GM19240 (cell line): ENCODE data around the gene SLC5A2.
"Not testable (repeated sequence)": the region's sequence is repeated elsewhere in the genome, so short reads cannot be mapped to it uniquely, and the experiment has no call there.

Experiments used
- DNase-seq: peaks from one replicate; pipeline ENCODE4 v3.0.0; 2011; ENCODE audit warnings: low spot score; ENCODE audit not compliant: insufficient read length

SLC5A2 gene

GRCh38 chr16:31483081-31483480 lies at the start of gene SLC5A2:
SLC5A2 (plus strand) TSS chr16:31483123; CDS start chr16:31483137, 14 bp downstream.
- no peak for DNase-seq

- DNase-seq, result no peak
Measured at GRCh38 chr16:31435341-31436220, 47.3 kb upstream of the SLC5A2 start.

- DNase-seq, result no peak
Measured at GRCh38 chr16:31436221-31437045, 46.5 kb upstream of the SLC5A2 start.

DNA sequence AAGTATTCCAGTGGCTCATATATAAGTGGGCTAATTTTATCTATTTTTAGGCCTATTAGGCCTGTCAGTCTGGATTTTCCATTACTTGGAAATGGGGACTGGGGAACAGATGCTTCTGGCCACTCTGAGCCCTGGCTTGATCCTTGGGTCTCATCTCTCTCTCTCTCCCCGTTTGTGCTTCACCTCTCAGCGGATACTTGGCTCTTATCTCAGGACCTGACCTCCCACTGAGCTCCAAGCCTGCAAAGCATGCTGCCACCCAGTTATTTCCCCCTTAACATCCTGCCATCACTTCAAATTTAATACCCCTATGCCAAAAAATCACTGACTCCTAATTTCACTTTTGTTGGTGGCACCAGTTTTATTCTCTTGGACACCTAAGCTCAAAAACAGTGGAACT lies 44.5 kb upstream of the SLC5A2 start:
- no peak for DNase-seq

GRCh38 chr16:31439023-31439422 lies 43.9 kb upstream of the SLC5A2 start:
- not testable (repeated sequence) for DNase-seq

- no peak for DNase-seq
Measured at GRCh38 chr16:31439519-31439918, 43.4 kb upstream of the SLC5A2 start.

GRCh38 chr16:31440516-31441184 lies 42.3 kb upstream of the SLC5A2 start:
- DNase-seq, result no peak

DNA sequence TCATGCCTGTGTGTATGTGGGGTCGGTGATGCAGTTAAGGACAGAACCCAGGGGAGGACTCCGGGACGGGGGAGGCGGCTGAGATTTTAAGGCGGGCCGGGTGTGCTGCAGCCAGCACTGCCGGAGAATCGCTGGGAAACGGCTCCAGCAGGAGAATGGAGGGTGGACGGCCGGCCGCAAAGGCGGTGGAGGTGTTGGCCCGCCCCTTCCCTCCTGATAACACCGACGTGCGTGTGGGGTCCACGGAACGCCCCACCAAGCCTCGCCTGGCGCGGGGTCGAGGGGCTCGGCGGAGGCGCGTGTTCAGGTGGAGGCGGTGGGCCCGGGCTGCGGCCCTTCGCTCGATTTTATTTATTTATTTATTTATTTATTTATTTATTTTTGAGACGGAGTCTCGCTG lies 41.0 kb upstream of the SLC5A2 start:
- DNase-seq, result no peak

DNA sequence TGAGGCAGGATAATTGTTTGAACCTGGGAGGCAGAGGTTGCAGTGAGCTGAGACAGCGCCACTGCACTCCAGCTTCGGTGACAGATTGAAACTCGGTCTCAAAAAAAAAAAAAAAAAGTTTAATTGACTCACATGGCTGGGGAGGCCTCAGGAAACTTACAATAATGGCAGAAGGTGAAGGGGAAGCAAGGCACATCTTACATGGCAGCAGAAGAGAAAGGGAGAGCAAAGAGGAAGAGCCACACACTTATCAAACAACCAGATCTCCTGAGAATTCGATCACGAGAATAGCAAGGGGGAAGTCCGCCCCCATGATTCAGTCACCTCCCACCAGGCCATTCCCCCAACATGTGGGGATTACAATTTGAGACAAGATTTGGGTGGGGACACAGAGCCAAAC lies 37.0 kb upstream of the SLC5A2 start:
- DNase-seq, result not testable (repeated sequence)

DNA sequence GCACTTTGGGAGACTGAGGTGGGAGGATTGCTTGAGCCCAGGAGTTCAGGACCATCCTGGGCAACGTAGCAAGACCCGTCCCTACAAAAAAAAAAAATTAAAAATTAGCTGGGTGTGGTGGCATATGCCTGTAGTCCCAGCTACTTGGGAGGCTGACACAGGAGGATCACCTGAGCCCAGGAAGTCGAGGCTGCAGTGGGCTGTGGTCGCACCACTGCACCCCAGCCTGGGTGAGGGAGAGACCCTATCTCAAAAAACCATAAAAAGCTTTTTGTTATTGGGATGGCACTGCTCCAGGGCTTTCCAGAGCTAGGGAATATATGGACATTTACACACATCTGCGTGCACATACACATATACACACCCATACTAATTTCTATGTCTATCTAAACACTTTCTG lies 31.7 kb upstream of the SLC5A2 start:
- no peak for DNase-seq

DNA sequence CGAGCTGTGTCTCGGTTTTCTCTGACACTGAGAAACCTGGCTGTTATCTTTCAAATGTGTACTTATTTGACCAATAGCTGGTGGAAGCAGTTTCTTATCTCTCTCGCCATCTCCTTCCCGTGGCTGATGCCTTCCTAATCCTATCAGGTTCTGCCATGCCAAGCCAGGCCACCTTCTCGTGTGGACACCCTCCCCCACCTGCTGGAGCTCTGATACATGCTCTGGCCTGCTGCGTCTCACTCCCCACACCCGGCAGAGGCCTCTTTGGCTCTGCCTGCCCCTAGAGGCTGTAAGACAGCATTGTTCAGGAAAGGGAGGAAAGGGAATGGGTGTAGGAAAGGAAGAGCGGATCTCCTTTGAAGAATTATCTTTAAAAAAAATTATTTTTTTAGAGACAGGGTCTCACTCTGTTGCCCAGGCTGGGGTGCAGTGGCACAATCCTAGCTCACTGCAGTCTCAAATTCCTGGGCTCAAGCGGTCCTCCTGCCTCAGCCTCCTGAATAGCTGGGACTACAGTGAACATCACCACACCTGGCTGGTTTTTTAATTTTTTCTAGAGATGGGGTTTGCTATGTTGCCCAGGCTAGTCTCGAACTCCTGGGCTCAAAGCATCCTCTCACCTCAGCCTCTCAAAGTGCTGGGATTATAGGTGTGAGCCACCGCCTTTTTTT lies 31.1 kb upstream of the SLC5A2 start:
- no peak for DNase-seq

DNA sequence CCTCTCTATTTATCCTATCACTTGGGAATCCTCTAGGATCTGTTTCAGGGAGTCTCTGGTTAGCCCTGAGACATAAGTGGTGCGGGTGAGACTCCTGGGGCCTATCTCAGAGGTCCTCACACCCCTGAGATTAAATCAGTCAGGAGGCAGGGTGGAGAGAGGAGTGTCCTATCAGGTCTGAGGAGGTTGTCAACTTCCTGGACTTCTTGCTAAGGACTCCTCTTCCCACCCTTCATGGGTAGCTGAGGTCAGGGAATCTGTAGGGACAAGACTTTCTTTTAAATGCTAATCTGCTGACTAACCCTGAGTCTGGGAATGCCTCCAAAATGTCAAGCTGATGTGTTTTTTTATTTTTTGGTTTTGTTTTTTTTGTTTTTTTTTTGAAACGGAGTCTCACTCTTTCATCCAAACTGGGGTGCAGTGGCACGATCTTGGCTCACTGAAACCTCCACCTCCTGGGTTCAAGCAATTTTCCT lies 30.3 kb upstream of the SLC5A2 start:
- no peak for DNase-seq

GRCh38 chr16:31453255-31454204 lies 29.4 kb upstream of the SLC5A2 start:
- no peak for DNase-seq

DNA sequence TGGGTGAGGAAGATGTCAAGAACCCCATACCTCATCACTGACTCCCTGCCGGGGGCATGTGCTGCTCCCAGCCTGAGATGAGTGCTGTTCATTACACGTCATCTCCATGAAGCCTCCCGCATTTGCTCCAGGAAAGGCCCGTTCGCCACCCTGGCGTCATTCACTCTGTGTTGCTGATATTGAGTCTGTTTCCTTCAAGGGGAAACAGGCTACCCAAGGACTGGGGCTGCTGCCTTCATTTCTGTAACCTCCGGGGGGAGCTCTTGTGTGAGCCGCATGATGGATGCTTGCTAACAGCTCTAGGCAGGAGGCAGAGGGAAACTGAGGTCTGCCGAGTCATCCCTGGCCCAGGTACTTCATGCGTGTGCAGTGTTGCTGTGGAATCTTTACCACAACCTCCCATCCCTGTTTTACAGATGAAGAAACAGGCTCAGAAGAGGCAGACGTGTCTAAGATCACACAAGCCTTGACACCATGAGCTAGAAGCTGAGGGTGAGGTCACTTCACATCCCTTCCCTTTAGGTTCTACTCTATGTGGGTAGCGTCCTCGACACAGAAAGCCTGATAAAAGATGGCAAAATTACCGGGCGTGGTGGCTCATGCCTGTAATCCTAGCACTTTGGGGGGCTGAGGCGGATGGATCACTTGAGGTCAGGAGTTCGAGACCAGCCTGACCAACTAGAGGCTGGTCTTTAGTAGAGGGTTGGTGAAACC lies 27.2 kb upstream of the SLC5A2 start:
- DNase-seq, result no peak

DNA sequence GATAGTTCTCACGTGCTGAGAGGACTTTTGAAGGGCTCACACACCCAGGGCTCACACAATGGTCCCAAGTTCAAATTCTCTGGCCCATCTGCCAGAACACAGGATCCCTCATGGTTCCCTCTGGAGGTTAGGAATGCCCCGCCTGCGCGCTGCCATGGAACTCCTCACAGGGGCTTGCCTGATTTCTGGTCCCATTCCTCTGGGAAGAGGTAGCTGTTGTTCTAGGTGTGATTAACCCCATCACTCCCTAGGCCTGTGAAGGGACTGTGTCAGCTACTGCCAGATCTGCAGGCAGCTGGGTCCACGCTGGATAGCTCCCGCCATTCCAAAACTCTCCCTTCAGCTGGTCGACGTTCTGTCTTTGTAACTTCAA lies 25.9 kb upstream of the SLC5A2 start:
- DNase-seq, result no peak

DNA sequence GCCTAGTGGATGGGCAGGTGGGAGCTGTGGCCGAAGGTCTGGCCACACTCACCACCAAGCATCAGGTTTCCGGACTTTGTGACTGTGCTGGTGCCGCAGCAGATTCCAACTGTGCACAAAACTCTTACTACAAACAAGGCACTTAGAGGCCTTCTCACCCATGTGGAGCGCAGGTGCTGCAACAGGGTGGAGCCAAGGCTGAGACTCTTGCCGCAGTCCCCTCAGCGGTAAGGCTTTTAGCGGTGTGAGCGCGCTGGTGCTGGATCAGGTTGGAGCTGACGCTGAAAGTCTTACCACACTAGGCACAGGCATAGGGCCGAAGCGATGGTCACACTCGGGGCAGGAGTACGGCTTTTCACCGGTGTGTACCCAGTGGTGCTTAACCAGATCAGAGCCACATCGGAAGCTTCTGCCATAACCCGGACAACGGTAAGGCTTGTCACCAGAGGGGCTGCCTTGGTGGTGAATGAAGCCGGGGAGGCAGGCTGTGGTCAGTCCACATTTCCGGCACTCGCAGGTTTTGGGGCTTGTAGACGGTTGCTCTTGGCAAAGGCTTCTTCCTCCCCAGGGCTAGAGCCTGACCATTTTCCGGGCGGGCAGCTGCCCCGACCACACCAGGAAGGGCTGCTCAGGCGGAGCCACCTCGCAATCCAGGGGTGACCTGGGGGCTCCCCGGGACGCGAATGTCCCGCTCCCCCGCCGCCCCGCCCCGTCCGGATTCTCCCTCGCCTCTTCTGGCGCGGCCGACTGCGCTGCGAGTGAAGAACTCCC lies 24.7 kb upstream of the SLC5A2 start:
- no peak for DNase-seq

GRCh38 chr16:31458844-31459686 lies 23.9 kb upstream of the SLC5A2 start, which contains the start of gene ARMC5:
ARMC5 (plus strand) TSS chr16:31459501; CDS start chr16:31459525, 24 bp downstream.
- DNase-seq, result peak; percentile 72
